Measurements from ENCODE around the gene EEPD1. TPM values are rescaled to one million over a fixed set of nuclear protein-coding genes. Genes with fewer than 3 reads are reported as not detected.

Gene EEPD1
- total RNA-seq, 1 donor from 2014 or later = 6.5 TPM

DNA sequence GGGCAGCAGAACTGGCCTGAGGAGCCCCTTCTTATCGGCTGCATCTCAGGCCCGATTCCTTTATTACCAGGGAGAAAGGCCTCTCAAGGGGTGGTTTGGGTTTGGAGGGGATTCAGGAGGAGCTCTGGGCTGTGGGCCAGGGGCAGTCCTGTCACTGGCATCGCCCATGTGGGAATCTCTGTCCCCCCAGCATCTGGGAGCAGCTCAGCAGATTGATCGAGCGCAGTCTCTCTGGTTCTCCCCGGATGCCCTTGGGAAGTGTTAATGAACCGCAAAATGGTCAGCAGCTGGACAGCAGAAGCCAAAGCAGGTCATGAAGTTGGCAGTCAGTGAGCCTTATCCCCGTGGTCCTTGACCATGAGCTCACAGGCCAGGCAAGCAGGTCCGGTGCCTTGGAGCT, 132.2 kb downstream of the EEPD1 start:
- H3K27me3 ChIP-seq = no peaks in the 10 kb centered on the region
- H3K27ac ChIP-seq = no peak overlapping the region
- H3K9me3 ChIP-seq (ENCODE audit: low read depth) = no peaks in the 10 kb centered on the region
- no peak for TF ChIP-seq EZH2phosphoT487 (IDR thresholded peaks at IDR 0.05)
- no peak for TF ChIP-seq EZH2 (IDR thresholded peaks at IDR 0.05)
- no peak for TF ChIP-seq CTCF (IDR thresholded peaks at IDR 0.05)
- Mint-ChIP-seq H3K4me1 (peaks cover 40% of the 10 kb centered on the region), H3K36me3 (peaks cover 12% of the 10 kb centered on the region), H3K4me3 (no peak overlapping the region), H3K27me3 (ENCODE audit: insufficient read depth, low read depth) (peaks cover 3% of the 10 kb centered on the region), H3K9me3 (no peaks in the 10 kb centered on the region), H3K27ac (no peak overlapping the region)
- no peak overlapping the region for H3K4me3 ChIP-seq
- no peaks in the 10 kb centered on the region for H3K79me2 ChIP-seq (ENCODE audit: low read depth)
- H4K20me1 ChIP-seq (ENCODE audit: low read depth) = no peaks in the 10 kb centered on the region
- H3F3A ChIP-seq (ENCODE audit: low read depth) = peaks cover 10% of the 10 kb centered on the region
- peaks cover 18% of the 10 kb centered on the region for H3K4me1 ChIP-seq
- H3K36me3 ChIP-seq = no peaks in the 10 kb centered on the region
- H2AFZ ChIP-seq (replicated peaks) = no peak overlapping the region
- no peak overlapping the region for H3K9ac ChIP-seq
- H3K4me2 ChIP-seq = no peak overlapping the region
- DNase-seq (ENCODE audit: low spot score) = no peak

GRCh38 chr7:36286226-36286625, 133.2 kb downstream of the EEPD1 start:
- Histone ChIP-seq H3K36me3 (no peaks in the 10 kb centered on the region), H3K9ac (no peak overlapping the region), H3K4me3 (no peak overlapping the region), H3K9me3 (ENCODE audit: low read depth) (no peaks in the 10 kb centered on the region), H3K27me3 (no peaks in the 10 kb centered on the region), H2AFZ (replicated peaks) (no peak overlapping the region), H3K27ac (no peak overlapping the region), H3F3A (ENCODE audit: low read depth) (peaks cover under 1% of the 10 kb centered on the region), H3K79me2 (ENCODE audit: low read depth) (no peaks in the 10 kb centered on the region), H3K4me1 (peaks cover 8% of the 10 kb centered on the region), H4K20me1 (ENCODE audit: low read depth) (no peaks in the 10 kb centered on the region), H3K4me2 (no peak overlapping the region)
- Mint-ChIP-seq H3K27ac (peak overlapping the region; percentile 3), H3K4me1 (peaks cover 38% of the 10 kb centered on the region), H3K4me3 (no peak overlapping the region), H3K36me3 (peaks cover 15% of the 10 kb centered on the region), H3K27me3 (ENCODE audit: insufficient read depth, low read depth) (peaks cover 5% of the 10 kb centered on the region), H3K9me3 (no peaks in the 10 kb centered on the region)
- TF ChIP-seq EZH2phosphoT487 (IDR thresholded peaks at IDR 0.05) (no peak), EZH2 (IDR thresholded peaks at IDR 0.05) (no peak), CTCF (IDR thresholded peaks at IDR 0.05) (no peak)
- DNase-seq (ENCODE audit: low spot score) = no peak

GRCh38 chr7:36286688-36287087, 133.6 kb downstream of the EEPD1 start:
- peaks cover 5% of the 10 kb centered on the region for H3K27me3 Mint-ChIP-seq (ENCODE audit: insufficient read depth, low read depth)
- peak overlapping the region; percentile 3 for H3K27ac Mint-ChIP-seq
- Histone ChIP-seq H3K4me1 (peaks cover 7% of the 10 kb centered on the region), H3K27me3 (no peaks in the 10 kb centered on the region), H4K20me1 (ENCODE audit: low read depth) (no peaks in the 10 kb centered on the region), H3K36me3 (no peaks in the 10 kb centered on the region), H2AFZ (replicated peaks) (no peak overlapping the region), H3K9ac (no peak overlapping the region), H3F3A (ENCODE audit: low read depth) (no peaks in the 10 kb centered on the region), H3K27ac (no peak overlapping the region), H3K4me3 (no peak overlapping the region), H3K79me2 (ENCODE audit: low read depth) (no peaks in the 10 kb centered on the region), H3K9me3 (ENCODE audit: low read depth) (no peaks in the 10 kb centered on the region), H3K4me2 (no peak overlapping the region)
- TF ChIP-seq CTCF (IDR thresholded peaks at IDR 0.05) (no peak), EZH2phosphoT487 (IDR thresholded peaks at IDR 0.05) (no peak), EZH2 (IDR thresholded peaks at IDR 0.05) (no peak)
- no peak overlapping the region for H3K4me3 Mint-ChIP-seq
- no peaks in the 10 kb centered on the region for H3K9me3 Mint-ChIP-seq
- DNase-seq (ENCODE audit: low spot score) = no peak
- H3K36me3 Mint-ChIP-seq = peaks cover 17% of the 10 kb centered on the region
- H3K4me1 Mint-ChIP-seq = peaks cover 38% of the 10 kb centered on the region

Data from neural progenitor cell (in vitro differentiated cells).